BLaER1 treated with 17β-estradiol and CSF1 and Interleukin-3, amounts not matched to agents 10 nM and 100 nM (cell line): Measurements from ENCODE around the gene CLDN19.

ENCODE experiments used
- H3K27ac ChIP-seq, 11 experiments: shearing (Covaris generic); formaldehyde crosslinking; 2 replicates each; pipeline ENCODE4 v1.8.1; 2022
- H3K27me3 ChIP-seq, 11 experiments: shearing (Covaris generic); formaldehyde crosslinking; 2 replicates each; pipeline ENCODE4 v1.8.1; 2022
- H3K36me3 ChIP-seq, 11 experiments: shearing (Covaris generic); formaldehyde crosslinking; 2 replicates each; pipeline ENCODE4 v1.8.1; 2022
- H3K4me1 ChIP-seq, 10 experiments: shearing (Covaris generic); formaldehyde crosslinking; 2 replicates each; pipeline ENCODE4 v1.8.1; 2022
- H3K4me2 ChIP-seq, 11 experiments: shearing (Covaris generic); formaldehyde crosslinking; 2 replicates each; pipeline ENCODE4 v1.8.1; 2022
- H3K4me3 ChIP-seq, 10 experiments: shearing (Covaris generic); formaldehyde crosslinking; 2 replicates each; pipeline ENCODE4 v1.8.1; 2022
- H3K9ac ChIP-seq, 11 experiments: shearing (Covaris generic); formaldehyde crosslinking; 2 replicates each; pipeline ENCODE4 v1.8.1; 2022
- H3K9me3 ChIP-seq, 11 experiments: shearing (Covaris generic); formaldehyde crosslinking; replicated peaks in 1 of 11; 2 replicates each; pipeline ENCODE4 v1.8.1; 2022
- H4K20me1 ChIP-seq, 11 experiments: shearing (Covaris generic); formaldehyde crosslinking; 2 replicates each; pipeline ENCODE4 v1.8.1; 2022
- Cebpa-rat ChIP-seq, 11 experiments: shearing (Covaris generic); IDR thresholded peaks; 2 replicates each; pipeline ENCODE4 v1.8.1; 2022

CLDN19 gene

GRCh38 chr1:42746436-42747105, 6.5 kb upstream of the CLDN19 start:
- Histone ChIP-seq H3K4me2 (no peak overlapping the region), H3K36me3 (peaks cover 46 to 58% (median 53%) of the 10 kb centered on the region in 11 experiments), H3K27me3 (no peaks in the 10 kb centered on the region), H3K9ac (no peak overlapping the region), H3K27ac (no peak overlapping the region), H3K9me3 (peaks cover under 1 to 2% (median 2%) of the 10 kb centered on the region in 11 experiments; a peak in 20 of 22 replicates), H3K4me3 (no peak overlapping the region), H4K20me1 (peaks cover 0 to 43% (median 0%) of the 10 kb centered on the region in 11 experiments; a peak in 5 of 22 replicates), H3K4me1 (peaks cover 0 to 25% (median 0%) of the 10 kb centered on the region in 10 experiments; a peak in 8 of 20 replicates)
- no peak for TF ChIP-seq Cebpa-rat (IDR thresholded peaks at IDR 0.05)

DNA sequence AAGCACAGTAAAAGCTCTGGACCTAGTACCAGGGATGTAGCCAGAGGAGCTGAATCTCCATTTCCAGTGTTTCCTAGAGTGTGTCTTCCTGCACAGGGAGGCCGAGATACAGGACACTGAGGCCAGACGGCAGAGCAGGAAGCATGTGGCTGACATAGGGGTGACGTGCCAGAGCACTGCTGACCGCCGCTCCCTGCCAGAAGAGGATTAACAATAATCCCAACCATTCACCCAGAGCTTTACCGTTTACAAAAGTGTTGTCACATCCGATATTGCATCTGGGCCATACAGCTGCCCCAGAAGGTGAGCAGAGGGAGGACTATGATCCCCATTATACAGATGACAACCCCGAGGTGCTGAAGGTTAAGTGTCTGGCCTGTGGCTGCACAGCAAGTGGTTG, 5.8 kb upstream of the CLDN19 start:
- no peaks in the 10 kb centered on the region for H3K27me3 ChIP-seq
- peaks cover 44 to 57% (median 51%) of the 10 kb centered on the region in 11 experiments for H3K36me3 ChIP-seq
- no peaks in the 10 kb centered on the region for H3K9me3 ChIP-seq
- H3K9ac ChIP-seq = no peak overlapping the region
- H3K4me3 ChIP-seq = no peak overlapping the region
- H3K27ac ChIP-seq = no peak overlapping the region
- no peak overlapping the region for H3K4me2 ChIP-seq
- H3K4me1 ChIP-seq = peaks cover 0 to 25% (median 0%) of the 10 kb centered on the region in 10 experiments; a peak in 8 of 20 replicates
- peaks cover 0 to 43% (median 0%) of the 10 kb centered on the region in 11 experiments; a peak in 5 of 22 replicates for H4K20me1 ChIP-seq
- no peak for TF ChIP-seq Cebpa-rat (IDR thresholded peaks at IDR 0.05)

GRCh38 chr1:42744148-42744413, 4.0 kb upstream of the CLDN19 start:
- no peak overlapping the region for H3K27ac ChIP-seq
- H3K4me3 ChIP-seq = no peak overlapping the region
- H4K20me1 ChIP-seq = peaks cover 0 to 39% (median 0%) of the 10 kb centered on the region in 11 experiments; a peak in 5 of 22 replicates

GRCh38 chr1:42743317-42744147, 3.5 kb upstream of the CLDN19 start:
- no peak overlapping the region for H3K27ac ChIP-seq
- H3K36me3 ChIP-seq = peaks cover 30 to 38% (median 33%) of the 10 kb centered on the region in 11 experiments
- no peak overlapping the region for H3K9ac ChIP-seq
- no peaks in the 10 kb centered on the region for H3K9me3 ChIP-seq
- H3K4me2 ChIP-seq = no peak overlapping the region
- TF ChIP-seq Cebpa-rat (IDR thresholded peaks at IDR 0.05) = no peak
- H3K27me3 ChIP-seq = no peaks in the 10 kb centered on the region
- H3K4me3 ChIP-seq = no peak overlapping the region
- peaks cover 7 to 14% (median 9%) of the 10 kb centered on the region in 10 experiments for H3K4me1 ChIP-seq
- peaks cover 0 to 34% (median 0%) of the 10 kb centered on the region in 11 experiments; a peak in 4 of 22 replicates for H4K20me1 ChIP-seq

More at GRCh38 chr1:42744148-42744413, 4.0 kb upstream of the CLDN19 start:
- H3K9me3 ChIP-seq = no peaks in the 10 kb centered on the region
- no peak overlapping the region for H3K4me2 ChIP-seq
- no peak overlapping the region for H3K9ac ChIP-seq
- no peaks in the 10 kb centered on the region for H3K27me3 ChIP-seq
- TF ChIP-seq Cebpa-rat (IDR thresholded peaks at IDR 0.05) = no peak
- H3K36me3 ChIP-seq = peaks cover 32 to 44% (median 39%) of the 10 kb centered on the region in 11 experiments
- H3K4me1 ChIP-seq = peaks cover 2 to 14% (median 5%) of the 10 kb centered on the region in 10 experiments

GRCh38 chr1:42742617-42743316, 2.7 kb upstream of the CLDN19 start:
- Histone ChIP-seq H3K27me3 (no peaks in the 10 kb centered on the region), H3K9ac (no peak overlapping the region), H3K4me3 (no peak overlapping the region), H3K36me3 (peaks cover 23 to 30% (median 26%) of the 10 kb centered on the region in 11 experiments), H4K20me1 (peaks cover 0 to 26% (median 0%) of the 10 kb centered on the region in 11 experiments; a peak in 4 of 22 replicates), H3K4me2 (no peak overlapping the region), H3K4me1 (peaks cover 8 to 19% (median 15%) of the 10 kb centered on the region in 10 experiments), H3K27ac (no peak overlapping the region), H3K9me3 (no peaks in the 10 kb centered on the region)
- TF ChIP-seq Cebpa-rat (IDR thresholded peaks at IDR 0.05) = no peak

DNA sequence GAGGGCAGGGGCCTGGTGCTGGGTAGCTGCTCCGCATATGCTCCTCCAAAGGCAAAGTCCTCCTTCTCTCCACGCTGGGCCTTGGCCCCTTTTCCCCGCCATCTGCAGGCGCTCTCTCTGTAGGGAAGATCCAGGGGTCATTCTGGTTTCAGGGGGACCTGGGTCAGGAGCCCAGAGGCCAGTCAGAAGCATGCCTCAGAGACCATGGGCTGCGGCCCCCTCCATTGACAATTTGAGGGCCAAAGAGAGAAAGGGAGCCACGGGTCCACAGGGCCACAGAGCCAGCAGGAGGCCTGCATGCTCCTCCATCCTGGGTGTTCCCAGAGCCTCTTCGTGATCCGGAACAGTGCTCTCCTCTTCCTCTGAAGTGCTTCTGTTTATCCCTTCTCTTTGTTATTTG, 2.1 kb upstream of the CLDN19 start:
- Histone ChIP-seq H3K27ac (no peak overlapping the region), H3K4me2 (no peak overlapping the region), H3K27me3 (no peaks in the 10 kb centered on the region), H3K4me1 (peaks cover 15 to 25% (median 22%) of the 10 kb centered on the region in 10 experiments), H3K9ac (no peak overlapping the region), H3K4me3 (no peak overlapping the region), H3K36me3 (peaks cover 17 to 24% (median 20%) of the 10 kb centered on the region in 11 experiments), H4K20me1 (peaks cover 0 to 20% (median 0%) of the 10 kb centered on the region in 11 experiments; a peak in 4 of 22 replicates), H3K9me3 (no peaks in the 10 kb centered on the region)
- no peak for TF ChIP-seq Cebpa-rat (IDR thresholded peaks at IDR 0.05)

- no peak for TF ChIP-seq Cebpa-rat (IDR thresholded peaks at IDR 0.05)
- no peak overlapping the region for H3K4me2 ChIP-seq
These were observed 1.7 kb upstream of the CLDN19 start for GRCh38 chr1:42741706-42742105.

GRCh38 chr1:42740851-42741580, 980 bp upstream of the CLDN19 start:
- Histone ChIP-seq H3K27me3 (no peaks in the 10 kb centered on the region), H3K27ac (no peak overlapping the region), H3K4me2 (no peak overlapping the region), H3K4me3 (no peak overlapping the region), H4K20me1 (peaks cover 0 to 8% (median 0%) of the 10 kb centered on the region in 11 experiments; a peak in 1 of 22 replicates), H3K9ac (no peak overlapping the region), H3K4me1 (peaks cover 26 to 36% (median 33%) of the 10 kb centered on the region in 10 experiments), H3K36me3 (peaks cover 5 to 13% (median 9%) of the 10 kb centered on the region in 11 experiments), H3K9me3 (no peaks in the 10 kb centered on the region)
- no peak for TF ChIP-seq Cebpa-rat (IDR thresholded peaks at IDR 0.05)

More at GRCh38 chr1:42741706-42742105, 1.7 kb upstream of the CLDN19 start:
- Histone ChIP-seq H3K27me3 (no peaks in the 10 kb centered on the region), H4K20me1 (peaks cover 0 to 15% (median 0%) of the 10 kb centered on the region in 11 experiments; a peak in 3 of 22 replicates), H3K27ac (no peak overlapping the region), H3K4me3 (no peak overlapping the region), H3K4me1 (peaks cover 19 to 30% (median 26%) of the 10 kb centered on the region in 10 experiments), H3K9me3 (no peaks in the 10 kb centered on the region), H3K36me3 (peaks cover 12 to 20% (median 16%) of the 10 kb centered on the region in 11 experiments), H3K9ac (no peak overlapping the region)
